ENCODE measurements around the gene MAP2K6.

DNA sequence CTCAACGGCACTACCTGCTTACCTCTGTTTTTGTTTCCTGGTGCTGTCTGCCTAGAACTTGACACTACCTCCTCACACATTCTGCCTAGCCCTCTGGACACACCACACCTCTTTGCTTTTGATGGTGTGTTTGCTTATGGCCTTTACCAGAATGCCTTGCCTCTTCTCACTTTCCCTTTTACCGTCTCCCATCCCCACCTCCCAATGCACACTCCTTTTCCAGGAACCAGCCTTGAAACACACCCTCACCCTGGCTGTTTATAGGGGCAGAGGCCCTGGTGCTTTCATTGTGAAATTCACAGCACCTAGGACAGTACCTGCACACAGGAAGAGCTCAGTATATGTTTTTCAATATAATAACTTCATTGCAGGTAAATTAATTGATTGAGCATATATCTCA lies 56.2 kb downstream of the MAP2K6 start:
- TF ChIP-seq POLR2A (IDR thresholded peaks at IDR 0.05) = no peak
- TF ChIP-seq EP300 (IDR thresholded peaks at IDR 0.05) = no peak
- TF ChIP-seq, protein P1, sequence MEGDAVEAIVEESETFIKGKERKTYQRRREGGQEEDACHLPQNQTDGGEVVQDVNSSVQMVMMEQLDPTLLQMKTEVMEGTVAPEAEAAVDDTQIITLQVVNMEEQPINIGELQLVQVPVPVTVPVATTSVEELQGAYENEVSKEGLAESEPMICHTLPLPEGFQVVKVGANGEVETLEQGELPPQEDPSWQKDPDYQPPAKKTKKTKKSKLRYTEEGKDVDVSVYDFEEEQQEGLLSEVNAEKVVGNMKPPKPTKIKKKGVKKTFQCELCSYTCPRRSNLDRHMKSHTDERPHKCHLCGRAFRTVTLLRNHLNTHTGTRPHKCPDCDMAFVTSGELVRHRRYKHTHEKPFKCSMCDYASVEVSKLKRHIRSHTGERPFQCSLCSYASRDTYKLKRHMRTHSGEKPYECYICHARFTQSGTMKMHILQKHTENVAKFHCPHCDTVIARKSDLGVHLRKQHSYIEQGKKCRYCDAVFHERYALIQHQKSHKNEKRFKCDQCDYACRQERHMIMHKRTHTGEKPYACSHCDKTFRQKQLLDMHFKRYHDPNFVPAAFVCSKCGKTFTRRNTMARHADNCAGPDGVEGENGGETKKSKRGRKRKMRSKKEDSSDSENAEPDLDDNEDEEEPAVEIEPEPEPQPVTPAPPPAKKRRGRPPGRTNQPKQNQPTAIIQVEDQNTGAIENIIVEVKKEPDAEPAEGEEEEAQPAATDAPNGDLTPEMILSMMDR (IDR thresholded peaks at IDR 0.05) = no peak
